GM19467 (cell line): Measurements from ENCODE around the gene KDM4C.

Source experiments
- ATAC-seq: cut with Tn5 transposase; IDR thresholded peaks from one replicate; pipeline ENCODE4 v1.9.1; 2021; ENCODE audit warnings: mild to moderate bottlenecking, moderate library complexity; ENCODE audit not compliant: unreplicated experiment

Gene KDM4C

GRCh38 chr9:6961845-6962522 is 204.2 kb downstream of the KDM4C start:
- no peak for ATAC-seq

DNA sequence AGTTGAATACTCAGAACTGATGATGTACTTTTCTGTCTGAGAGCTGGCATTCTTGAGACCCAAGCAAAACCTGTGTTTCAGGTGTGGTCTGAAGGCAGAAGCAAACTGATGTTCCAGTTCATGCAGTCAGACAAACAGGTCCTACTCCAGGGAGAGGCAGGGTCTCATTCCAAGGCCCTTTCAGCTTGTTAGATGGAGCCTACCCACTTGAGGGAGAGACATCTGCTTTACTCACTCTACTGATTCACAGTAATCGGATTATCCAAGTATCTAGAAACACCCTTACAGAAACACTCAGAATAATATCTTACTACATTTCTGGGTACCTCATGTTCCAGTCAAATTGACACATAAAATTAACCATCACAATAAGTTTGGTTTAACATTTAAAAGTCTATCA is 207.8 kb downstream of the KDM4C start:
- no peak for ATAC-seq

GRCh38 chr9:6968271-6968670 is 210.5 kb downstream of the KDM4C start:
- ATAC-seq, result no peak

DNA sequence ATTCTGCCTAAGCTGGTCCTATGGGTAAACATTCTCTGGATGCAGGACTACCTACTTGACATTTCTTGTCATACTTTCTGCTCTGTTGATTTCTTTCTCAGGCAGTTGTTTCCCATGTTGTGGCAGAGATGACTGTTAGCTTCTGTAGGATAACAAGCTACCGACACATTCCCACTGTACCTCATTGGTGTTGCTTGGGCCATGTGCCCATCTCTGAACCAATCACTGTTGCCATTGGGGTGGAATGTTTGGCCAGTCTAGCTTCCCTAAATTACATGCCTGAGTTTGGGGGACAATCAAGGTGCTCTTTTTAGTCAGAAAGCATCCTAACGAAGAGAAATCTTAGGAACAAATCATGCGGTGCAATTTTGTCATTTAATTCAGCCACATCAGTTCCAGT is 212.0 kb downstream of the KDM4C start:
- ATAC-seq, result no peak

- no peak for ATAC-seq
These were observed 215.3 kb downstream of the KDM4C start for GRCh38 chr9:6973089-6973488.

DNA sequence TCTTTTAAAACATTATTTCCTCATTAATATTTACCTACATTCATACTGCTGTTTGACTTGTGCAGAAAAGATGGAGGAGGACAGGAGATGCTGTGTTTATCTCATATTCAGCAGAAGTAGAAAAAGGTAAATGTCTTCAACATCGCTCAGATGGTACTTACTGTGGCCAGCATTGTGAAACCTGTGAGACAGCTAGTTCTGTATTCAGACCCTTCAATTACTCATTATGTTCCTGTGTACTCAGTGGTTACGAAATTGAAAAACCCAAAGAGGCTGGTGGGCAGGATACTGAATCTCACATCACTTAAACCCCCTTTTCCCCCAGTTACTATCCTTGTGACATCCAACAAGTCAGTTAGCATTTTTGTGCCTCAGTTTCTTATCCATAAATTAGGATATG is 216.0 kb downstream of the KDM4C start:
- peak; percentile 98 for ATAC-seq

DNA sequence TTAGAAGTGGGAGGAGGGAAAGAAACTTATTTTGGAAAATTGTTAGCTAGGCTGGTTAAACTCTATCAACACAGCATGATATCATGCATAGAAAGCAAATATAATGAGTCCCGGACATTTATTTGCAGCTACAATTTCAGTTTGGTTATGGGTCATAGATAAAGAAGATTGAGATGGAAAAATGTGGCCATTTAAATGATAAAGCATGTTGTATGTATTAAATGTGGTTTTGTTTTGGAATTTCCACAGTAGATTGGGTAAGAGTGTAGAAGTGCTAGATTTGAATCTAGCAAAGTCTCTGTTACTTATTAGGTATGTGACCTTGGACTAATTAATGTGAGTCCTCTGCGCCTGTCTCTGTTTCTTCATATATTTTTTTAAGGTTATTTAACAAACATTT is 217.4 kb downstream of the KDM4C start:
- ATAC-seq, result no peak

GRCh38 chr9:6977761-6978160 is 220.0 kb downstream of the KDM4C start:
- ATAC-seq, result no peak

DNA sequence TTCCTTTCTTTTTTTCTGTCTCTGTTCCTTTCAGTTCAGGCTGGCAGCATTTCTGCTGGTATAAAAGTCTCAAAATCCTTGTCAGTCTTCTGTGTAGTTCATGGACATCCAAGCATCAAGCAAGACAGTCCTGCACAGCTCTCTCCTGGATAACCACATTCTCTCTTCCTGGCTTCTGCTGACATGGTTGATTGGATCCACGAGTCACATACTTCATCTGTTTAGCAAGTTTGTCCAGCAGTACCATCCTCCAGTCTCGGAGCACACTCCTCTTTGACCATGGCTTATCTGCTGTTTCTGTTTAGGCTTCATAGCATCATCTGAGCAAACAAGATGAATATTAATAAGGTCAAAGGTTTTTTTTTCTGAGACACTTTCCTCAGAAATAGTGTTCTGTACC is 220.8 kb downstream of the KDM4C start:
- ATAC-seq, result no peak

- no peak for ATAC-seq
These were observed 227.3 kb downstream of the KDM4C start for GRCh38 chr9:6984941-6985578.

- ATAC-seq, result no peak
These were observed 228.5 kb downstream of the KDM4C start for GRCh38 chr9:6986141-6986815.

DNA sequence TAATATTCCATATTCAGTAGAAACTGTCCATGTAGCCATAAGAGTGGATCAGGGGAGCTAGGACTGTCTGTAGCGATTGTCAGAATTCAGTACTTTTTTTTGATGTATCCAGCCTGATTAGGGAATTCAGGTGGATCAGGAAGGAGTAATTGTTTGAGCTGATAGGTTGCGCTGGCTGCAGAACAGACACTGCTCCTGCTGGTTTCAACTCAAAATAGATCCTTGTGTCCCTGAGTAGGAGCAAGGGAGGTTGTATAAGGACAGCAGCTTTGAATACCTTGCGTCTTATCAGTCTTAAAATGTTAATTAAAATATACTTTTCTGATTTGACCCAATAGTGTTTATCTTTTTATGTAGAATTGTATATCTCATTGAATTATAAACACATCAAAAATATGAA is 229.6 kb downstream of the KDM4C start:
- no peak for ATAC-seq

DNA sequence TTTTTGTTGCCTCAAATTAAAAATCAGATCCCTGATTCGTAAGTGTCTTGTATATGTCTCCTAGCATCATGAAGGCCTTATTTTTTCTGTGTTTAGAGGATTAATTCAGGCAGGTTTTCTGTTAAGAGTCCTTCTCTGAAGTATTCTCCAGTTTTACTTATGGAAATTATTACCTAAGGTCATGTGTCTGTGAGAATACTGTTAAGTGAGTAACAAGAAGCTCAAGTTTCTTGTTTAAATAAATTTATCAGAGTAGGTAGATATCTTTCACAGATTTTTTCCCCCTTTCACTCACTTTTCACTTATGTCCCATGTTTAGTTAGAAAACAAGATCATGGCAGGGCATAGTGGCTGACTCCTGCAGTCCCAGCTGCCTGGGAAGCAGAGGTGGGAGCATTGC is 233.6 kb downstream of the KDM4C start:
- ATAC-seq, result no peak

GRCh38 chr9:6996061-6996854 is 238.5 kb downstream of the KDM4C start:
- no peak for ATAC-seq

DNA sequence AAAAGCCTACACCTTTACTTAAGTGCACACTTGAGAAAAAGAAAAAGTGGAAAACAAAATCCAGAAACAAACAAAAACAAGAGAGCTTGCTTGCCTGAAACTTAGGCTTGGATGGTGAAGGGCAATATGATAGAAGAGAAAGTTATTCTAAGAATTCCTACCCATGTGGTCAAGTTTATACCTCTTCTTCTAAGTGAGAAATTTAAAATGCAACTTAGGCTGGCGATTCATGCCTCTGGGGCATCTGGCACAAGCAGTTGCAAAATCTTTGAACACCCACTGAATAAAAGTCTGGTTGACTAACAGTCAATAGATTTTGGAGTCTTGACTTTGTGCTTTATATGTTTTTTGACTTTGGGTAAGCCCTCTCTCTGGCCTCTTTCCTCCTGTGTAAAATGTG is 239.6 kb downstream of the KDM4C start:
- ATAC-seq, result no peak

DNA sequence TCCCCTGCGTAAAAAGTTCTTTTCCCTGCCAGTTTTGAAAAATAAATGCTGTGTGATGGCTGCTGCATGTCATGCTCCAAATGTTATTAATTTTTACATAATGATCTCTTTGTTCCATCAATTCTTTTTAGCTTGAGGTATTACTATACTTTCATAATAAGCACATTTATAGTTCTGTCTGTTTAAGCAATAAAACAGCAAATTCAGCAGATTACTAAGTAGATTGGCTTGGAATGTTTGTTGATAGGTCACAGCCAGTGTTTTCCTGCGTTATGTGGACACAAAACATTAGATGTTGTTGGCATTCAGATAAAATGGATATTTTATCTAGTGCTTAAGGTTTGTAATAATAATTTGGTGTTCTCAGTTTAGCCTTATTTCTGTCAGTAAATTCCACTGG is 242.0 kb downstream of the KDM4C start:
- ATAC-seq, result no peak

DNA sequence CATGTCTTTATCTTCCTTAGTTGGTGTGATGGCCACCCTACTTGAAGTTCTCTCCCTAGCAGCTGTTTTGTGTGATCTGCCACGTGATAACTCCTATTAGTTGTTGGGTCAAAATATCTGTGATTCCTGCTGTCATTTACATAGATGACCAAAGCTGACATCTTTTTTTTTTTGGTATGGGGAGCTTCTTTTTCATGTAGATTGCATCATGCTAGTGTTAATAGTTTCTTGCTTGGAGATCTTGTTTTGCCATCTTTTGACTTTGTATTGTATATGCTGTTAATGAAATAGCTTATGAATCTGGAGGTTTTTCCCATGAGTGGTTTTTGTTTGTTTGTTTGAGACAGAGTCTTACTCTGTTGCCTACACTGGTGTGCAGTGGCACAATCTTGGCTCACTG is 243.8 kb downstream of the KDM4C start:
- ATAC-seq, result no peak

- no peak for ATAC-seq
These were observed 246.1 kb downstream of the KDM4C start for GRCh38 chr9:7003861-7004260.

- no peak for ATAC-seq
These were observed 248.6 kb downstream of the KDM4C start for GRCh38 chr9:7006417-7006816.

- ATAC-seq, result no peak
These were observed 250.6 kb downstream of the KDM4C start for GRCh38 chr9:7008411-7008810.

DNA sequence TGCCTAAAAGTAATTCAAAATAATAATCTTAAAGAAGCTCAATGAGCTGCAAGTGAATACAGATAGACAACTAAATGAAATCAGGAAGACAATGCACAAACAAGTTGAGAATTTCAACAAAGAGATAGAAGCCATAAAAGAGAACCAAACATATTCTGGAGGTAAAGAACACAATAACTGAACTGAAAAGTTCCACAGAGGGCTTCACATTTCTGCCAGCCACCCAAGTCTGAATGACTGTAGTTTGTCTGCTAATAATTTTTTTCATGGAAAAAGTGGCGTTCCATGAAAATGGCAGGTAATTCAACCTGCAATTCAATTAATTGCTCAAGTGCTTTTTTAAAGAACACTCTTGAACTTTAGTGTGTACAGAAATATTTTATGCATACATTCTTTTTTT is 251.3 kb downstream of the KDM4C start:
- ATAC-seq, result no peak
